ENCODE measurements around the gene C19orf85.

GRCh38 chr19:55502197-55502952 lies 37.8 kb upstream of the C19orf85 start:
- TF ChIP-seq CTCF (IDR thresholded peaks at IDR 0.05 in 2 of 3, conservative IDR thresholded peaks at IDR 0.05 in 1 of 3; ENCODE audit: control insufficient read depth in 2 of 3, extremely low read depth in 1 of 3, insufficient read depth in 1 of 3, low read depth in 3 of 3, low read length in 3 of 3) (no peak), EZH2 (IDR thresholded peaks at IDR 0.05; ENCODE audit: borderline replicate concordance, control insufficient read depth, low read depth, low read length) (no peak), ZNF687 (IDR thresholded peaks at IDR 0.05) (no peak), NRF1 (conservative IDR thresholded peaks at IDR 0.05; ENCODE audit: low read depth, low read length) (no peak), HSF1 (IDR thresholded peaks at IDR 0.05; ENCODE audit: low read depth, low read length) (no peak), NFIC (IDR thresholded peaks at IDR 0.05; ENCODE audit: low read depth, low read length) (no peak)

Measured in GM12878 (cell line).